ENCODE results near the gene SOCS3. TPM values are rescaled to one million over a fixed set of nuclear protein-coding genes. Genes with fewer than 3 reads are reported as not detected.

SOCS3 gene
- total RNA-seq, 1 donor from 2014 or later, result 36.0 TPM

- Histone ChIP-seq H3K4me3 (ENCODE audit: low read depth, low read length) (peak overlapping the region; percentile 22), H3K27me3 (ENCODE audit: control insufficient read depth, insufficient read depth, low read length) (no peaks in the 10 kb centered on the region), H3K36me3 (ENCODE audit: control insufficient read depth, insufficient read depth, low read length) (no peaks in the 10 kb centered on the region)
- no peak for TF ChIP-seq CTCF (IDR thresholded peaks at IDR 0.05; ENCODE audit: insufficient read depth, low read length, poor library complexity, severe bottlenecking)
- no peak for DNase-seq (ENCODE audit: low read depth)
Observed at GRCh38 chr17:78341559-78342448, 18.1 kb downstream of the SOCS3 start.

GRCh38 chr17:78340183-78340955 lies 19.5 kb downstream of the SOCS3 start:
- no peak for DNase-seq (ENCODE audit: low read depth)
- Histone ChIP-seq H3K36me3 (ENCODE audit: control insufficient read depth, insufficient read depth, low read length) (no peaks in the 10 kb centered on the region), H3K27me3 (ENCODE audit: control insufficient read depth, insufficient read depth, low read length) (no peaks in the 10 kb centered on the region), H3K4me3 (ENCODE audit: low read depth, low read length) (no peak overlapping the region)
- TF ChIP-seq CTCF (IDR thresholded peaks at IDR 0.05; ENCODE audit: insufficient read depth, low read length, poor library complexity, severe bottlenecking), result no peak

- no peak for TF ChIP-seq CTCF (IDR thresholded peaks at IDR 0.05; ENCODE audit: insufficient read depth, low read length, poor library complexity, severe bottlenecking)
- no peaks in the 10 kb centered on the region for H3K27me3 ChIP-seq (ENCODE audit: control insufficient read depth, insufficient read depth, low read length)
- DNase-seq (ENCODE audit: low read depth), result no peak
- H3K4me3 ChIP-seq (ENCODE audit: low read depth, low read length), result no peak overlapping the region
- no peaks in the 10 kb centered on the region for H3K36me3 ChIP-seq (ENCODE audit: control insufficient read depth, insufficient read depth, low read length)
Observed at GRCh38 chr17:78338486-78339259, 21.2 kb downstream of the SOCS3 start.

- DNase-seq (ENCODE audit: low read depth), result no peak
- Histone ChIP-seq H3K36me3 (ENCODE audit: control insufficient read depth, insufficient read depth, low read length) (no peaks in the 10 kb centered on the region), H3K4me3 (ENCODE audit: low read depth, low read length) (no peak overlapping the region), H3K27me3 (ENCODE audit: control insufficient read depth, insufficient read depth, low read length) (no peaks in the 10 kb centered on the region)
- TF ChIP-seq CTCF (IDR thresholded peaks at IDR 0.05; ENCODE audit: insufficient read depth, low read length, poor library complexity, severe bottlenecking), result no peak
Observed at GRCh38 chr17:78337244-78338109, 22.4 kb downstream of the SOCS3 start.

DNA sequence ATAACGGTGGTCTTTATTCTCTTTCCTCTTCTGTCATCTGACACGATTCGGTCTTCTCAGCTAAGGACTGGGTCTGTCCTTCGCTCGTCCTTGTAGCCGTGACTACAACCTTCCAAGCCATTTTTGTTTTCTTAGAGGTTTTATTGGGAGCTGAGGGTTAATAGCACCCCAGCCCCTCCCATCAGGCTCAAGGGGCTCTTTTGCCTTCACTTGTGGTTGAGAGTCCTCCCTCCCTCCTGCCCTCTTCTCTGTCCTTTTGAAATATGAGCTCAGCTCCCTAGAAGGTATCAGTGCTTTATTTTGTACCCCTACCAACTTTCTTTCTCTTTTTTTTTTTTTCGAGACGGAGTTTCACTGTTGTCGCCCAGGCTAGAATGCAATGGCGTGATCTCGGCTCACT lies 24.7 kb downstream of the SOCS3 start:
- DNase-seq (ENCODE audit: low read depth), result no peak
- TF ChIP-seq CTCF (IDR thresholded peaks at IDR 0.05; ENCODE audit: insufficient read depth, low read length, poor library complexity, severe bottlenecking), result no peak
- Histone ChIP-seq H3K36me3 (ENCODE audit: control insufficient read depth, insufficient read depth, low read length) (no peaks in the 10 kb centered on the region), H3K4me3 (ENCODE audit: low read depth, low read length) (no peak overlapping the region), H3K27me3 (ENCODE audit: control insufficient read depth, insufficient read depth, low read length) (no peaks in the 10 kb centered on the region)
